HepG2 (cell line): ENCODE measurements around the gene SORD. TPM values are rescaled to one million over a fixed set of nuclear protein-coding genes. Genes with fewer than 3 reads are reported as not detected.

Experiments
- ATAC-seq: fragments of 200-7000 bp; cut with Tn5 transposase; 3 replicates; pipeline ENCODE4 v1.9.1; 2020; ENCODE audit warnings: mild to moderate bottlenecking, moderate library complexity
- BruUV-seq: library from RNA; stranded (reverse); fragments of 400-500 nt; replicated peaks from 2 replicates; lab custom pipeline; 2021; lab: Mats Ljungman, UMichigan
- CTCF ChIA-PET: fragments of 300-600 bp; formaldehyde crosslinking; extraction: SDS; loops from one replicate; lab custom pipeline; 2021; ENCODE audit warnings: low total read pairs, inconsistent platforms, low intra/inter-chr PET ratio; lab: Yijun Ruan, JAX
- POLR2A ChIA-PET: fragments of 350-600 bp; sonication (Branson Sonifier 250); formaldehyde crosslinking; loops from one replicate; lab custom pipeline; 2020; ENCODE audit warnings: antibody characterized with exemption, inconsistent platforms; lab: Yijun Ruan, JAX
- DNase-seq: peaks from one replicate; pipeline ENCODE4 v3.0.0-alpha.2; 2015; ENCODE audit warnings: low spot score
- FAIRE-seq: peaks from 3 replicates; lab custom pipeline; 2011; peaks lifted over from hg19 to GRCh38; lab: Jason Lieb, UNC
- H2AFZ ChIP-seq: one replicate; pipeline ENCODE4 v1.6.1; 2011; ENCODE audit warnings: low read length, inconsistent platforms
- H3K27ac ChIP-seq: fragments of 300-600 bp; 3 replicates; pipeline ENCODE4 v1.8.0; 2011; ENCODE audit warnings: mixed run types, mild to moderate bottlenecking, mixed read lengths, low read length, inconsistent platforms; ENCODE audit not compliant: insufficient read depth; ENCODE audit errors: extremely low read length
- H3K27me3 ChIP-seq, 2 experiments: fragments of 200-600 bp in 1 of 2; 2 replicates in 1 of 2; 3 replicates in 1 of 2; pipeline versions ENCODE4 v1.6.0 to v1.8.0; 2011; ENCODE audit warnings: low read length in 2 of 2, mild to moderate bottlenecking in 2 of 2, moderate library complexity in 2 of 2, inconsistent platforms in 1 of 2; ENCODE audit not compliant: insufficient read depth in 2 of 2, control insufficient read depth in 1 of 2
- H3K36me3 ChIP-seq, 2 experiments: fragments of 200-600 bp in 1 of 2; replicated peaks in 1 of 2; 2 replicates in 1 of 2; 3 replicates in 1 of 2; pipeline versions ENCODE4 v1.5.1 to v1.8.0; 2011; ENCODE audit warnings: low read length in 2 of 2, inconsistent platforms in 1 of 2; ENCODE audit not compliant: insufficient read depth in 2 of 2, control insufficient read depth in 1 of 2
- H3K4me1 ChIP-seq: 2 replicates; pipeline ENCODE4 v1.5.1; 2012; ENCODE audit warnings: low read length, inconsistent platforms; ENCODE audit not compliant: insufficient read depth
- H3K4me2 ChIP-seq: 2 replicates; pipeline ENCODE4 v1.6.0; 2011; ENCODE audit warnings: low read depth, low read length, inconsistent platforms
- H3K4me3 ChIP-seq, 3 experiments: fragments of 200-600 bp in 1 of 3; sonication (generic), shearing (Covaris generic) in 1 of 3; replicated peaks in 1 of 3; 2 replicates each; pipeline ENCODE4 v1.5.1; 2011 to 2016; ENCODE audit warnings: low read length in 3 of 3, inconsistent platforms in 2 of 3, low read depth in 2 of 3, mild to moderate bottlenecking in 2 of 3, control low read depth in 1 of 3, mixed read lengths in 1 of 3; ENCODE audit not compliant: insufficient read depth in 1 of 3
- H3K79me2 ChIP-seq: one replicate; pipeline ENCODE4 v1.6.1; 2011; ENCODE audit warnings: low read length, inconsistent platforms; ENCODE audit not compliant: insufficient read depth
- H3K9ac ChIP-seq: 2 replicates; pipeline ENCODE4 v1.6.0; 2011; ENCODE audit warnings: mild to moderate bottlenecking, low read depth, low read length, inconsistent platforms; ENCODE audit not compliant: insufficient read depth
- H3K9me3 ChIP-seq: 2 replicates; pipeline ENCODE4 v1.5.1; 2012; ENCODE audit warnings: mild to moderate bottlenecking, low read length
- H4K20me1 ChIP-seq: 2 replicates; pipeline ENCODE4 v1.6.0; 2011; ENCODE audit warnings: inconsistent platforms, mild to moderate bottlenecking, low read length, moderate library complexity; ENCODE audit not compliant: insufficient read depth
- KDM5B ChIP-seq: sonication (generic); formaldehyde crosslinking; IDR thresholded peaks from 2 replicates; pipeline ENCODE4 v1.4.0; 2020; ENCODE audit warnings: missing genetic modification reagents, mild to moderate bottlenecking, borderline replicate concordance
- MAFK ChIP-seq, 2 experiments: IDR thresholded peaks in 1 of 2; conservative IDR thresholded peaks in 1 of 2; 2 replicates each; pipeline ENCODE4 v1.6.1; 2011; ENCODE audit warnings: improper control_type of control experiment in 2 of 2, low read length in 2 of 2
- NONO ChIP-seq, 2 experiments: fragments of 450-650 bp in 1 of 2; sonication (generic) in 1 of 2; formaldehyde crosslinking in 1 of 2; IDR thresholded peaks in 1 of 2; conservative IDR thresholded peaks in 1 of 2; 2 replicates each; pipeline versions ENCODE4 v1.6.1 to v1.8.0; 2017 to 2022; ENCODE audit warnings: mild to moderate bottlenecking in 1 of 2, missing genetic modification reagents in 1 of 2, moderate library complexity in 1 of 2
- PRPF4 ChIP-seq: fragments of 200-400 bp; formaldehyde crosslinking; IDR thresholded peaks from 2 replicates; pipeline ENCODE4 v1.6.1; 2016; ENCODE audit warnings: low read length, low read depth; ENCODE audit not compliant: poor library complexity, severe bottlenecking
- ZNF124 ChIP-seq: sonication (generic); formaldehyde crosslinking; IDR thresholded peaks from 2 replicates; pipeline ENCODE4 v1.4.0; 2020; ENCODE audit warnings: missing genetic modification reagents
- WGBS: methylation state at CpG from one replicate; pipeline ENCODE4 v1.1.6; 2017; ENCODE audit warnings: low lambda C conversion rate; 5-methylcytosine and 5-hydroxymethylcytosine counted together
- in situ Hi-C: cut with HindIII; loops from 2 replicates; pipeline ENCODE4 v1.10.0; 2017; ENCODE audit warnings: low pct_unique_long_range_greater_than_20kb; ENCODE audit not compliant: extremely low pct_ligation_motif_present
- intact Hi-C: fragments of 100-400 bp; cut with micrococcal nuclease; formaldehyde crosslinking; loops from one replicate; pipeline ENCODE4 v1.10.0; 2022; ENCODE audit not compliant: unreplicated experiment
- polyA plus RNA-seq, 8 experiments: library from polyadenylated mRNA; depleted of rRNA in 3 of 8; stranded (reverse) in 7 of 8; unstranded in 1 of 8; fragments of >200 nt; fragmentation: Illumina TruSeq in 4 of 8; extraction: Trizol in 4 of 8; gene quantifications; 2 replicates each; pipeline versions ENCODE4 v1.2.1 to v1.2.3, GENCODE V29; 2011 to 2016; ENCODE audit warnings: low read depth in 4 of 8, missing spikeins in 1 of 8, mixed read lengths in 1 of 8; ENCODE audit not compliant: insufficient read depth in 1 of 8
- total RNA-seq, 5 experiments: library from RNA; depleted of rRNA; stranded (reverse); fragments of >200 nt; fragmentation: Illumina TruSeq; extraction: Trizol; gene quantifications; 2 replicates each; pipeline ENCODE4 v1.2.3, GENCODE V29; 2016; ENCODE audit warnings: low read depth in 1 of 5
- TF ChIP-seq, protein P1 (sequence below): sonication (generic); formaldehyde crosslinking; conservative IDR thresholded peaks from 2 replicates; pipeline ENCODE4 v1.8.1; 2023; ENCODE audit warnings: missing genetic modification reagents

The SORD gene
- total and polyA plus RNA-seq, 2 of the 13 experiments (the other 11 are each of a cell fraction or from before 2014, with no cell fraction given): 59.1 to 95.3 TPM

DNA sequence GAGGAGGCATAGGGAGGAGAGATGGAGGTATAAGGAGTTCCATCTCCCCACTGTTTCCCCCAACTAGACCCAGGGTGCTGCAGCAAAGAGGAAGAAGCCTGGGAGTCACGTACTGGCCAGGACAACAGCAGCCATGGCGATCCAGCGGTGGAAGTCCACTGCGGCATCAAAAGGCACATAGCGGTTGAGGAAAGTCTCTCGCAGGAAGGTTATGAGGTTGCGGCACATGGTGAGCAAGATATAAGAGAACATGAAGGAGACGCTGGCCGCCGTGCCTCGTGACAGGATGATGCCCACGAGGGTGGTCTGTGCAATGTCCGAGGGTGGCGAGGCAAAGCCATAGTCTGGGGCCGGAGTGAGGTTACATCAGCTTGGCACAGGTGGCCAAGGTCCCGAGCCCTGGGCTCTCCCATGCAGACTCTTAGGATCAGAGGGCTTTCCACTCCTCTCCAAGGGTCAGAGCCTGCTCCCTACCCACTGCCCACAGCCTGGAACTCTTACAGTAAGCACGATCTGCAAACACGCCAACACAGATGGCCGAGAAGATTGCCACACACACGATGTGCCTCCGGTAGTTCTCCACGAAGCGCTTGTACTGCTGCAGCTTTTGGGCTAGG lies 76.7 kb downstream of the SORD start:
- POLR2A ChIA-PET: no interaction called here
- 65% methylated on average over 15 of the region's 23 CpGs for WGBS

DNA sequence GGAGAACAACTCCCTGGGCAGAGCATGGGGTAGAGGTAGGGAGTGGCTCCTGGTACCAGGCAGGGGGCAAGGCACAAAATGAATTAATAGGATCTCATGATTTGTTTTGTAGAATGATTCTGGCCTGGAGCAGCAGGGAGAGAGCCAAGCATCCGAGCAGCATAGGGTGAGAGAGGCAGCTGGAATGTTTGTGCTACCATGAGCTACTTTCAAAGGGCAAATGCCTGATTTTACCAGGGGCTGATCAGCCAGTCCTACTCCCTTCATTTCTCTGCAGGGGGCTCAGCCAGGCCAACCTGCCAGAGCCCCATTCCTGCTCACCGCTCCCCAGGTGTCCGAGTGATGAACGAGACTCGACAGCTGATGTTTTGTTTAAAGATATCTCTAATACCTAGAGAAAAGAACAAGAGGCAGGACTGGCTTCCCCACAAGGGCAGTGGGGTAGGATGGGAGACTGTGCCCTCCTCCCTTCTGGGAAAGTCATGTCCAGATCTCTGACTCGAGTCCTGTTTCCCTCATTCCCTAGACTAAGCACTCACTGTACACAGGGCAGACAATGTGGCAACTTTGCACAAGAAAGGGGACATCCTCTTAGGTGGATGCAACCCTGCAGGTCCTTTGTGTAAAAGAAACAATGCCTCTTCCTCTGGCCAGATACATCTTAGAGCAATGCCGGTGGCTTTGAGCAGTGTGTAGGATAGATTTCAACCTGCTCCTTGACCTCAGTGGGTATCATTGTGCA lies 78.1 kb downstream of the SORD start:
- ChIA-PET CTCF (no interaction called here), POLR2A (interaction anchor here (1.3 kb wide), 1 partner anchor 17 kb away, joined by 3 read pairs; no protein-coding TSS in a partner anchor)
- H3K9ac ChIP-seq: no peak overlapping the region
- H3K4me3 ChIP-seq: no peak overlapping the region
- no TSS peak for BruUV-seq
- in situ Hi-C loops: no loop called here
- no peak overlapping the region for H3K27ac ChIP-seq
- no peak overlapping the region for H3K4me2 ChIP-seq
- no peaks in the 10 kb centered on the region for H3K4me1 ChIP-seq
- FAIRE-seq (no peak), ATAC-seq (no peak), DNase-seq (no peak)
- TF ChIP-seq NONO (IDR thresholded peaks at IDR 0.05): no peak
- TF ChIP-seq NONO (CRISPR knock-in tag; conservative IDR thresholded peaks at IDR 0.05): no peak
- no peak for TF ChIP-seq PRPF4
- no peaks in the 10 kb centered on the region for H3K9me3 ChIP-seq
- H2AFZ ChIP-seq: no peak overlapping the region
- WGBS: 31% methylated on average over 7 of the region's 7 CpGs
- peaks cover 8 to 40% of the 10 kb centered on the region in 2 experiments for H3K27me3 ChIP-seq
- no peaks in the 10 kb centered on the region for H3K79me2 ChIP-seq
- intact Hi-C loops: no loop called here
- no peaks in the 10 kb centered on the region for H3K36me3 ChIP-seq
- no peaks in the 10 kb centered on the region for H4K20me1 ChIP-seq

More for the DNA sequence above, 76.7 kb downstream of the SORD start:
- H3K4me3 ChIP-seq: no peak overlapping the region
- H2AFZ ChIP-seq: no peak overlapping the region
- H3K9me3 ChIP-seq: no peaks in the 10 kb centered on the region
- peaks cover 11 to 41% of the 10 kb centered on the region in 2 experiments; a peak in 4 of 5 replicates for H3K27me3 ChIP-seq
- intact Hi-C loops (no loop called here), in situ Hi-C loops (no loop called here)
- DNase-seq: no peak
- CTCF ChIA-PET: no interaction called here
- no peaks in the 10 kb centered on the region for H3K4me1 ChIP-seq
- ATAC-seq: no peak
- no peak for FAIRE-seq
- H3K4me2 ChIP-seq: no peak overlapping the region
- no TSS peak for BruUV-seq
- TF ChIP-seq ZNF124 (CRISPR knock-in tag) (no peak), MAFK (conservative IDR thresholded peaks at IDR 0.05 in 1 of 2, IDR thresholded peaks at IDR 0.05 in 1 of 2; ENCODE audit: low read length in 2 of 2) (no peak), KDM5B (CRISPR knock-in tag) (no peak)
- TF ChIP-seq, protein P1, sequence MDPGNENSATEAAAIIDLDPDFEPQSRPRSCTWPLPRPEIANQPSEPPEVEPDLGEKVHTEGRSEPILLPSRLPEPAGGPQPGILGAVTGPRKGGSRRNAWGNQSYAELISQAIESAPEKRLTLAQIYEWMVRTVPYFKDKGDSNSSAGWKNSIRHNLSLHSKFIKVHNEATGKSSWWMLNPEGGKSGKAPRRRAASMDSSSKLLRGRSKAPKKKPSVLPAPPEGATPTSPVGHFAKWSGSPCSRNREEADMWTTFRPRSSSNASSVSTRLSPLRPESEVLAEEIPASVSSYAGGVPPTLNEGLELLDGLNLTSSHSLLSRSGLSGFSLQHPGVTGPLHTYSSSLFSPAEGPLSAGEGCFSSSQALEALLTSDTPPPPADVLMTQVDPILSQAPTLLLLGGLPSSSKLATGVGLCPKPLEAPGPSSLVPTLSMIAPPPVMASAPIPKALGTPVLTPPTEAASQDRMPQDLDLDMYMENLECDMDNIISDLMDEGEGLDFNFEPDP (CRISPR knock-in tag): no peak
- no peak overlapping the region for H3K9ac ChIP-seq
- no peak overlapping the region for H3K27ac ChIP-seq
- no peaks in the 10 kb centered on the region for H3K79me2 ChIP-seq
- no peaks in the 10 kb centered on the region for H4K20me1 ChIP-seq
- H3K36me3 ChIP-seq: no peaks in the 10 kb centered on the region
